Fibroblast of pulmonary artery (primary cell): ENCODE data around the gene HHIPL1.

Experiments used
- DNase-seq: peaks from one replicate; pipeline ENCODE4 v3.0.0-alpha.2; 2010; ENCODE audit warnings: low read depth
- H3K4me3 ChIP-seq: replicated peaks from 2 replicates; pipeline ENCODE4 v1.5.1; 2011; ENCODE audit warnings: low read depth, mild to moderate bottlenecking, control low read depth, low read length, moderate library complexity
- TF ChIP-seq, protein P1 (sequence below): IDR thresholded peaks from 2 replicates; pipeline ENCODE4 v1.5.1; 2011; ENCODE audit warnings: mild to moderate bottlenecking, control low read depth, low read length, inconsistent platforms; ENCODE audit errors: missing control alignments

The HHIPL1 gene

DNA sequence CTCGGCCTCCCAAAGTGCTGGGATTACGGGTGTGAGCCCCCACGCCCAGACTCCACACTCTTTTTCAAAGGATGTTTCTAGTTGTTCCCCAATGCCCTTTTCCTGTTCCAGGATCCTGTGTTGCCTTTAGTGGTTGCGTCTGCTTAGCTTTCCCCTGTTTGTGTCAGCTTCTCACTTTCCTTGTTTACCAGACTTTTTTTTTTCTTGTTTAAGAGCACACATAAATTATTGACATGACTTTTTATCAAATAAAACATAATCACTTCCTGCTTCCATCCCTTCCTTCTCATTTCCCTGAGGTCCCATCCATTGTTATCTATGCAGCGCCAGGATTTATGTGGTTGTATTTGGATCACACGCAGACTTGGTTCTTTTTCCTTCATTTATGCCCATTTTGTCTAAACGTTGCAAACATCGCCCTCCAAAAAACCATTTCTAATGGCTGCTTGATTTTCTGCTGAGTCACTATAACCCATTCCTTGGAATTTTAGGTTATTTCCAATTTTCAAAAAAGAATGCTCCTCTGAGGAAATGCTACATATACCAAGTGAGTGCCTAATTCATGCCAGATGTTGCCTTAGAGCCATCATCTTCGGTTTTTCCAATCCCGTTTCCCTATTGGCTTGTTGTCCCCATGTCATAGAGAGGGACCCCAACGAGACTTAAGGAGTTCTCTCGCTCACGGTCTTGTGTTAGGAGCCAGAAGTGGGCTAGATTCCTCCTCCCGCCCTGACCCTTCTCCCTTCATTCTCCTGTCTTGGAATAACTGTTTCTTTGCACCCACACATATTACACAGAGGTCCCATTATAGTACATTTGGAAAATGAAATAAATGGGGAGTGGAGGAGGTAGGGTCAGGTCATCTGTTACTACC, 25.7 kb downstream of the HHIPL1 start:
- H3K4me3 ChIP-seq: no peak overlapping the region
- TF ChIP-seq, protein P1, sequence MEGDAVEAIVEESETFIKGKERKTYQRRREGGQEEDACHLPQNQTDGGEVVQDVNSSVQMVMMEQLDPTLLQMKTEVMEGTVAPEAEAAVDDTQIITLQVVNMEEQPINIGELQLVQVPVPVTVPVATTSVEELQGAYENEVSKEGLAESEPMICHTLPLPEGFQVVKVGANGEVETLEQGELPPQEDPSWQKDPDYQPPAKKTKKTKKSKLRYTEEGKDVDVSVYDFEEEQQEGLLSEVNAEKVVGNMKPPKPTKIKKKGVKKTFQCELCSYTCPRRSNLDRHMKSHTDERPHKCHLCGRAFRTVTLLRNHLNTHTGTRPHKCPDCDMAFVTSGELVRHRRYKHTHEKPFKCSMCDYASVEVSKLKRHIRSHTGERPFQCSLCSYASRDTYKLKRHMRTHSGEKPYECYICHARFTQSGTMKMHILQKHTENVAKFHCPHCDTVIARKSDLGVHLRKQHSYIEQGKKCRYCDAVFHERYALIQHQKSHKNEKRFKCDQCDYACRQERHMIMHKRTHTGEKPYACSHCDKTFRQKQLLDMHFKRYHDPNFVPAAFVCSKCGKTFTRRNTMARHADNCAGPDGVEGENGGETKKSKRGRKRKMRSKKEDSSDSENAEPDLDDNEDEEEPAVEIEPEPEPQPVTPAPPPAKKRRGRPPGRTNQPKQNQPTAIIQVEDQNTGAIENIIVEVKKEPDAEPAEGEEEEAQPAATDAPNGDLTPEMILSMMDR: no peak
- peak; percentile 20 for DNase-seq

DNA sequence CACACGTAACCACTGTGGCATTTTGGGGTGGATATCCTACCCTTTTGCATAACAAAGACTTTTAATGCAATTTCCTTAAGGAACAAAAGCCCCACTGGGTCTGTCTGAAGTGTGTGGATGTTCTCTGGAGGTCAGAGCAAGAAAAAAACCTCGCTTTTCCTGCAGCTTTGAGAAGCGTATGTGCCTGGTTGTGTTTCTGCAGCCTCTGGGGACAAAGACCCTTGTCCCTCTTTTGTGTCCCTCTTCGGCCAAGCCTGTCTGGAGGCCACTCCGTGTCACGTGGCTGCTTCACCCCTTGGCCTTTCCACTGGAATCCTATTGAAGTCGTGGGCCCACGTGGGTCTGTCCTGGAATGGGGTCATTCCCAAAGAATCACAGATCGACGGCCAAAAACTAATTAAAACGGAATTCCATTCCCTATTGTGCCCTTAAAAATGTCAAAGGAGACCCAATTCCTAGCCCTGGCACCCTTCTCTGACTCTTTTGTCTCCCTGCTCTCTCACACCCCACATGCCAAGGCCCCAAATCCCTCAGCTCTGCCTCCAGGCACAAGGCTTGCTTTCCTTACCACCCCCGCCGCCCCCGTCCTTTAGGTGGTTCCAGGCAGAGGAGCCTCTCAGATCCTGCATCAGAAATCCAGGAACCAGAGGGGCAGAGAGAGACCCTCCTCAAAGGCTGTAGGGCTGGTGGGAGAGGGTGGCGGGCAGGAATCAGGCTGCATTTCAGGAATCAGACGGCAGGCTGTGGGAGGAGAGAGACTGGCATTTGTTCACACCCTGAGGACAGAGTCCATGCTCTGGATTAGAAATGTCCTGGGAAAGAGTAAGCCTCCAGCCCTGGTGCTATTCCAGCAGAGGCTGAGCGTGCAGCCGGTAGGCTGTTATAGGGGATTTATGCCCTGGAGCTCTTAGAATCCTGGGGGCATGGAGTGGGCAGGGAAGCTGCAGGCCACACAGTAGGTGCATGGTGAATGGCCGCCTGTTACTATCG, 26.6 kb downstream of the HHIPL1 start:
- DNase-seq: no peak
- TF ChIP-seq, protein P1: no peak
- no peak overlapping the region for H3K4me3 ChIP-seq

DNA sequence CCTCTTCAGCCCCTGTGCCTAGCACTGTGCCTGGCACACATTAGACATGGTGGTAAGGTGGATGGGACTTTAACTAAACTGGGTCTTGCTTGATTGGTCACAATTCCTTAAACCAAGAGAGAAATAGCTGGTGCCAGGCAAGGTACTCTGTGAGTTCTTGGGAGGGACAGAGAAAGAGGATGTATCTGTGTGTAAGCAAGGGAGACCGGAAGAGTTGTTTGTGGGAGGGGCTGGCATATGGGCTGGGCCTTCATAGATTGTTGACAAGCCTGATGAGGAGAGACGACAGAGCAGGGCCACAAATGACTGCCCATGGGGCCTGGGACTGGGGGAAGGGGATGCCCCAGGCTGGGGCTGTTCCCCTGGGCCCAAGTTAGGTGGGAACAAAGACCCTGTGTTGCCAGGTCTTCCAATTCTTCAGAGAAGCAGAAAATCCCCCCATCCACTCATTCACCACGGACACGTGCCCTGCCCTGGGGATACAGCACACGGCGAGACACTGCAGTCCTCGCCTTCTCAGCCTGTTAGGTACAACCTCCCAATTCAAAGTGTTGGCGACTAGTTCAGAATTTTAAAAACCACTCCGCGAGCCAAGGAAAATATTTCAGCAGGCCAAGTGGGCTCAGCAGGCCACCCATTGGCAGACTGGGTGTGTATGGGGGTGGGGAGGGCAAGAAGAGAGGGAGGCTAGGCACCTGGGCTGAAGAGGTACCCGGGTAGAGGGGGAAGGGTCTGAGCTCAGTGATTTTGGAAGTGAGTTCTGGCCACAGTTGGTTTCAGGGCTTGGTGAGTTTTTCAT, 27.8 kb downstream of the HHIPL1 start:
- TF ChIP-seq, protein P1: no peak
- H3K4me3 ChIP-seq: no peak overlapping the region
- no peak for DNase-seq

DNA sequence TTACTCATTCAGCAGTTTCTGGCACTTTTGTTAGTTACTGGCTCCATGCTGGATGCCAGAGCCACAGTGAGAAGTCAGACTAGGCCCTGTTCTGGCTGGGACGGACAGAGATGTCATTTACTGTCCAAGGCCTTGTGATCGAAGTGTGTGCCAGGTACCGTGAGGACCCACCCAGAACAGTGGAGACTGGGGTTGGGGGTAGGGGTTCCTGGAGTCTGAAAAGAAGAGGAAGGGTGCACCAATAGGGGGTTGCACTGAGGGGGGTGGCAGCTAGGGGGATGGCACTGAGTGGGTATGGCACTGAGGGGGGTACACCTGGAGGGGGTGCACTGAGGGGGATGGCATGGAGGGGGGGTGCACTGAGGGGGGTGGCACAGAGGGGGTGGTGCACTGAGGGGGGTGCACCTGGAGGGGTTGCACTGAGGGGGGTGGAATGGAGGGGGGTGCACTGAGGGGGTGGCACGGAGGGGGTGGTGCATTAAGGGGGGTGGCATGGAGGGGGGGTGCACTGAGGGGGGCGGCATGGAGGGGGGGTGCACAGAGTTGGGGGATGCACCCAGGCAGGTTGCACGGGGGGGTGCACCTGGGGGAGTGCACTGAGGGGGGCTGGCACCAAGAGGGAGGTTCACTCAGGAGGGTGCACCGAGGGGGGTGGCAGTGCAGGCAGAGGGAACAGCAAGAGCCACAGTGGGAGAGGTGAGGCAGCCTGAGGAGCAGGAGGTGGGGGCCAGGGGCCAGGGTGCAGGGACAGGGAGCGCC, 28.6 kb downstream of the HHIPL1 start:
- TF ChIP-seq, protein P1: no peak
- DNase-seq: no peak
- no peak overlapping the region for H3K4me3 ChIP-seq

DNA sequence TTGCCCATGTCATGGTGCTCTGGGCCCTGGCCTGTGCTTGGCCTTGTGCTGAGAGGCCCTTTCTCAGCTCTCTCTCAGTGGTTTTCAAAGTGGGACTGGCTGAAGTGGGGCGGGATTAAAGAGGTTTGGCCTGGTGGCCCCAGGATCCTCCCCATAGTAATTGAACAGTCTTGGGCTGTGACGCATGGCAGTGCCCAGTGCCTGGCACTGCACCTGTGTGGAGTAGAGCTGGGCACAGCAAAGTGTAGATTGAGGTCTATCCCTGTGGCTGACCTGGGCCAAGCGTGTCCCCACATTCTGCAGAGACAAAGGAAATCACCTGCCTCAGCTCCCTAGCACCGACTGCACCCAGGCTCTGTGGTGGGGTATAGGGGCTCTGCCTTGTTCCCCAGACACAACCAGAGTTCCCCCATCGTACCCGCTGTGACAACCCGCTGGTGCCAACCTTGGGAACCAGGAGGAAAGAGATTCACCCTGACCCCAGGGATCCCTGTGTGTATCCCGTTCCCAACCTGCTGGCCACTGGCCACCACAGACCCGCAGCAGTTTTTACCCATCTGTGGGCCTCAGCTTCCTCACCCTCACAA, 29.2 kb downstream of the HHIPL1 start:
- no peak for DNase-seq
- no peak overlapping the region for H3K4me3 ChIP-seq
- TF ChIP-seq, protein P1: no peak
